ENCODE results near the gene FZR1. TPM values are rescaled to one million over a fixed set of nuclear protein-coding genes. Genes with fewer than 3 reads are reported as not detected.
A peak's percentile ranks its signal among the peaks of the same experiment; 100 is the strongest.

Gene FZR1
- total and polyA plus RNA-seq, 9 of the 15 experiments (the other 6 are each of a cell fraction or from before 2014, with no cell fraction given) = 0.18 to 48.0 (median 22.2) TPM

DNA sequence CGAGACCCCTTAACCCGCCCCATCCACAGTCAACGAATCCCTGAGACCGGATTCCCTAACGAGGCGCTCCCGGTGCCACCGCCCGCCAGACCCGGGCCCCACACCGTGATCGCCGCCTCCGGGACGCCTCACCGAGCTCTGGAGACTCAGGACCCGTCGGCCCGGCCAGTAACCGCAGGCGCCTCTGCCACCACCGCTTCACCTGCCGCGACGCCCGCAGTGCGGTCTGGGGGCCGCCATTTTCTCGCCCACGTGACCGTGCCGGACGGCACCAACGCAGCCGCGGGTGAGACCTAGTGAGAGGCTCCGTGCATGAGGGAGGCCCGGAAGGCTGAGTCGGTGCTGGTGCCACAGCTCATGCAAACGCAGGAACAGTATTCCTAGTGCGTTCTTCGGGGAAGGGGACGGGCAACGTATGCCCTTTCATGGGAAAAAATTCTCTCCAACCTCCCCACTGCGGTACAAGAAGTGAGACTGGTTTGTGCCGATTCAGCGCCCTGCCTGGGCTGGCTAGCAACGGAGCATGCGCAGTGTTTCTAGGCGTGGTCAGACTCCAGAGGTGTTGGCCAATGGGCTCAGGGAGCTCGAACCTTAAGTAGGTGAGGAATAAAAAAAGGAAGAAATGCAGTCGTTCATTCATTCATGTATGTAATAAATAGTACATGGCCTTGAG, 5.5 kb upstream of the FZR1 start, which contains the start of gene DOHH (continued):
- TF ChIP-seq ZNF518B (CRISPR knock-in tag; IDR thresholded peaks at IDR 0.05) (no peak), MNT (conservative IDR thresholded peaks at IDR 0.05) (peak; percentile 97 to 98), EP300 (IDR thresholded peaks at IDR 0.05; ENCODE audit: low read length) (peak; percentile 19; the same call in 1 of the 2 replicates), NONO (IDR thresholded peaks at IDR 0.05; ENCODE audit: low read depth in 2 of 2, low read length in 1 of 2) (peak; percentile 58 to 100; a peak in 3 of 4 replicates), ZNF436 (CRISPR knock-in tag; IDR thresholded peaks at IDR 0.05) (no peak), MCM3 (IDR thresholded peaks at IDR 0.05) (no peak), PHF8 (IDR thresholded peaks at IDR 0.05; ENCODE audit: borderline replicate concordance, low read length) (peak; percentile 91; the same call in 1 of the 2 replicates), HNRNPH1 (optimal IDR thresholded peaks at IDR 0.05; ENCODE audit: low read depth, low read length) (no peak), NEUROD1 (IDR thresholded peaks at IDR 0.05; ENCODE audit: borderline replicate concordance, low read depth, low read length, partially characterized antibody) (peak; percentile 89), ASH1L (IDR thresholded peaks at IDR 0.05; ENCODE audit: borderline replicate concordance, low read depth, partially characterized antibody) (peak; percentile 89), ZZZ3 (IDR thresholded peaks at IDR 0.05) (no peak), PCBP1 (IDR thresholded peaks at IDR 0.05; ENCODE audit: low read depth, low read length, poor library complexity, severe bottlenecking) (peak; percentile 38), HLTF (IDR thresholded peaks at IDR 0.05) (no peak), HDAC1 (IDR thresholded peaks at IDR 0.05) (peak in 1 of 2 experiments; percentile 99; a peak in 2 of 4 replicates), TAL1 (IDR thresholded peaks at IDR 0.05) (0 out of 2 replicates have a peak, but pooled peaks have one; percentile 2), DEAF1 (CRISPR knock-in tag; IDR thresholded peaks at IDR 0.05) (no peak)
- TF ChIP-seq, protein P1, sequence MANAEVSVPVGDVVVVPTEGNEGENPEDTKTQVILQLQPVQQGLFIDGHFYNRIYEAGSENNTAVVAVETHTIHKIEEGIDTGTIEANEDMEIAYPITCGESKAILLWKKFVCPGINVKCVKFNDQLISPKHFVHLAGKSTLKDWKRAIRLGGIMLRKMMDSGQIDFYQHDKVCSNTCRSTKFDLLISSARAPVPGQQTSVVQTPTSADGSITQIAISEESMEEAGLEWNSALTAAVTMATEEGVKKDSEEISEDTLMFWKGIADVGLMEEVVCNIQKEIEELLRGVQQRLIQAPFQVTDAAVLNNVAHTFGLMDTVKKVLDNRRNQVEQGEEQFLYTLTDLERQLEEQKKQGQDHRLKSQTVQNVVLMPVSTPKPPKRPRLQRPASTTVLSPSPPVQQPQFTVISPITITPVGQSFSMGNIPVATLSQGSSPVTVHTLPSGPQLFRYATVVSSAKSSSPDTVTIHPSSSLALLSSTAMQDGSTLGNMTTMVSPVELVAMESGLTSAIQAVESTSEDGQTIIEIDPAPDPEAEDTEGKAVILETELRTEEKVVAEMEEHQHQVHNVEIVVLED (CRISPR knock-in tag; IDR thresholded peaks at IDR 0.05) = peak; percentile 41; the same call in 1 of the 2 replicates
